Hepatic stellate cell (primary cell): ENCODE data around the gene ICOS.

Source experiments
- DNase-seq: peaks from one replicate; pipeline ENCODE4 v3.0.0; 2011; ENCODE audit warnings: low spot score

Gene ICOS

GRCh38 chr2:204010628-204011560 is 74.3 kb downstream of the ICOS start:
- no peak for DNase-seq
